HCT116 (cell line): ENCODE data around the gene MYBPC3.

Experiments used
- CTCF ChIP-seq, 3 experiments: fragments of 200-600 bp in 1 of 3; sonication (generic) in 1 of 3; IDR thresholded peaks in 2 of 3; conservative IDR thresholded peaks in 1 of 3; 2 replicates each; pipeline ENCODE4 v1.5.1; 2012 to 2017; ENCODE audit warnings: low read depth in 2 of 3, low read length in 2 of 3, antibody characterized with exemption in 1 of 3, borderline replicate concordance in 1 of 3, control low read depth in 1 of 3, mild to moderate bottlenecking in 1 of 3, mixed read lengths in 1 of 3, mixed run types in 1 of 3, moderate library complexity in 1 of 3; ENCODE audit not compliant: insufficient read depth in 1 of 3
- MAX ChIP-seq: IDR thresholded peaks from 2 replicates; pipeline ENCODE4 v1.6.1; 2012
- POLR2A ChIP-seq: IDR thresholded peaks from 2 replicates; pipeline ENCODE4 v1.7.0; 2011; ENCODE audit warnings: borderline replicate concordance; ENCODE audit not compliant: insufficient read depth, insufficient read length; ENCODE audit errors: extremely low read depth
- RAD21 ChIP-seq: IDR thresholded peaks from 2 replicates; pipeline ENCODE4 v1.6.1; 2012; ENCODE audit warnings: low read depth, mild to moderate bottlenecking
- SIN3A ChIP-seq: IDR thresholded peaks from 2 replicates; pipeline ENCODE4 v1.6.1; 2012; ENCODE audit warnings: low read depth

GRCh38 chr11:47348131-47348802 is 4.2 kb downstream of the MYBPC3 start:
- TF ChIP-seq MAX = no peak
- no peak for TF ChIP-seq SIN3A
- no peak for TF ChIP-seq POLR2A
- TF ChIP-seq RAD21 = no peak
- TF ChIP-seq CTCF (IDR thresholded peaks at IDR 0.05 in 2 of 3, conservative IDR thresholded peaks at IDR 0.05 in 1 of 3; ENCODE audit: borderline replicate concordance in 1 of 3, insufficient read depth in 1 of 3, low read depth in 2 of 3, low read length in 2 of 3) = no peak
